Hematopoietic multipotent progenitor cell treated with erythropoietin and hydrocortisone succinate and interleukin-3 and kit ligand, for 6 days (in vitro differentiated cells): ENCODE measurements around the gene SACS.
"Not testable (repeated sequence)": the region's sequence is repeated elsewhere in the genome, so short reads cannot be mapped to it uniquely, and the experiment has no call there.

Experiments
- DNase-seq: peaks from one replicate; pipeline ENCODE4 v3.0.0-alpha.2; 2015

SACS gene

GRCh38 chr13:23350009-23350408 lies 83.5 kb downstream of the SACS start:
- DNase-seq, result no peak

- no peak for DNase-seq
These were observed 84.2 kb downstream of the SACS start for GRCh38 chr13:23349161-23349897.

DNA sequence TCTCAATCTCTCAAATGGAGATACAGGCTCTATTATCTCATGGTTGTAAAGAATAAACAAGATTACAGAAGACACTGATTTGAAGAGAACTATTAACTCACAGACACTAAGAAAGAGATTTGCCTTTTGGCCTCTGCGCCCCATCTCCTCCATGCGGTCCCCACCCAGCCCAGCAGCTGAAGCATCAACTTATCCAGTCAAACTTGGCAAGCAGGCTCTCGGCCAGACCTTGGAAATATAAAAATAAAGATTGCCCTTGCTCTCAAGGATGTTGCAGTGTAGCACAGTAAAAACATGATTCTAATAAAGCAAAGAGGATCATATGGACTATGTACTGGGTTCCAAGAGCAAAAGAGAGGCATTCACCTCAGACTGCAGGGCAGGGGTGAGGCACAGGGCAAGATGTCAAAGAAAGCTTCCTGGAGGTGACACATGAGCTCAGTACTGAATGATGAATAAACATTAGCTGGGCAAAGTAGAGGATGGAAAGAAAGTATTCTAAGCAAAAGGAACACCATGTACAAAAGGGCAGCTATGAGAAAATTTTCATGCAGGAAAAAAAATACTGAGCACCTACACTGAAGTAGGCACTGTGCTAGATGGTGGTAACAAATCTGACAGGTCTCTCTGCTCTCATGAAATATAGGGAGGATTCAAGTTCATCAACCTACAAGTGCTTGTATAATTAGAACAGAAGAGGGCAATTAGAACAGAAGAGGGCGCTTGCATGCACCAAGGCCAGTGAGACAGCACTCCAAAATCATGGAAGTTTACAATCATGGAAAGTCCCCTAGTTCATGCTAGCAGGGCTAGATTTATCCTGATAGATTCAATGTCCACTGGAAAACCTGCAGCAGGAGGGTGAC lies 85.0 kb downstream of the SACS start:
- DNase-seq, result no peak

DNA sequence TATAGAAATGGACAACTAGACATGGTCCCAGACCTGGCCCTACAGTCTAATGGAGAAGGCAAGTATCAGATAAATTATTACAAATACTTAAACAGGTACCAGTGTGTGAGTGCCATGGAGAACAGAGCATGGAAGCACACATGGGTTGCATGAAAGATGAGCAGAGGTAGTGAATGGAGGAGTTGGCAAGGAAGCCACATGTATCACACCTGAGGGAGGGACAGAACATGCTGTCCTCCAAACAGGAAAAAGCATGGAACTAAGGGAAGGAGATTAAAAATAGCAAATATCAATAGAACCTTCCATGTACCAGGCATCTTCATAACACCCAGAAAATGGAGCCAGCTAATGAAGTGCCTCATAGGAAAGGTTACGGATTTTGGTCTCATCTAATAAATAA lies 85.9 kb downstream of the SACS start:
- DNase-seq, result no peak

GRCh38 chr13:23344931-23345595 lies 88.4 kb downstream of the SACS start:
- DNase-seq, result no peak

- no peak for DNase-seq
These were observed 94.3 kb downstream of the SACS start for GRCh38 chr13:23339225-23339624.

DNA sequence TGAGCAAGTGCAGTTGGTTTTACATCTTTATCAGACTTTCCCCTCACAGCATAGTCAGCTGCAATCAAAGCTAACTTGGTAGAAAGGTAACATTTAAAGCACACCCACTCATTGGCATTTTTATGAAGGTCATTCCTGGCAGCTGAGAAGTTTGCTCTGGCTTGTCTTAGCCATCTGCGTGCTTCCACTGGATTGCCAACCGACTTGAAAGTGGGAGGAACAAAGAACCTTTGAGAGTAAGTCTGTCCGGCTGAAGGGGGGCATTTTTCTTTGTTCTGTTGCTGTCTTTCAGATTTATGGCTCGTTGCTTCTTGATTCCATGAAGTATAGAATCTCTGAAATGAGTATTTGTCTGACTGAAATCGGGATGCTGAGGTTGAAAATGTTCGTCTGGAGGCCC lies 103.1 kb downstream of the SACS start:
- no peak for DNase-seq

- DNase-seq, result no peak
These were observed 108.3 kb downstream of the SACS start for GRCh38 chr13:23325191-23325590.

GRCh38 chr13:23323946-23324709 lies 109.4 kb downstream of the SACS start:
- DNase-seq, result no peak

DNA sequence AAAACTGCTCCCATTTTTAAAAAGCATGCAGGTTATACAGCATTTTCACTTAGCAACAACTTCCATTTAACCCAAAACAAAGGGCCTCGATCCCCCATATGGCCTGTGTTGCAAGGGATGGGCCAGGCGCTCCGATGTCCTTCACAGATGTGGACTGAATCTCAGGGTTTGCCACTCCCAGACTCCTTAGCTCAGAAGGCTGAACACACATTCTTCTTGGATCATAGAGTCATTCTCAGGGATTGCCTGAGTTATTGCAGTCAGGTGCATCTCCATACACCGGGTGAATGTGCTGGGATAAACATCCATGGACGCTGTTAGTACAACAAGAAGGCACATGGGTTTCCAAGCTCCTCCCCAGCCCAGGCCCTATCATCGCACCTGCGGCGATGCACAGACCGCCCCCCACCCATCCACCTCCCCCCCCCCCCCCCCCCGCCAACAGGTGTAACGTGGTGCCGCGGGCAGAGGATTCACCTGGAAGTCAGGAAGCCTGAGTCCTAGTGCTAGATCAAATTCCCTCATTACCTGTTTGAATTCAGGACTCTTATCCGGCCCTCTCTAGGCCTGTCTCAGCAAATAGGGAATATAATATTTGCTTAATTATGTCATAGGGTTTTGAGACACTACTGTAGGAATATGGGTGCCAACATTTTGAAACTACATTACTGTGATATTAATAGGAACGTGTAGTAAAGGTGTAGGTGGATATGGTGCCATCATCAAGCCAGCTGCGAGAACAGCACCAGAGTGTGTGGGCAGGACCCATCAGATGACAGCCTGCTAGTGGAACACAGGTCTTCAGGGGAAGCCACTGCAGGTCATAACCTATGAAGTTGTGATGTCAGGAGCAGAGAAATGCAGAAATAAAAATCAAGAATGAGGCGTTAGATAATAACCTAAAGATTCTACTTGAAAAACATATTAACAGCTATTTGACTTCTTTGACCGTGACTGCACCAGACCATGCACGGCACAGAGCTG lies 110.9 kb downstream of the SACS start:
- DNase-seq, result no peak

DNA sequence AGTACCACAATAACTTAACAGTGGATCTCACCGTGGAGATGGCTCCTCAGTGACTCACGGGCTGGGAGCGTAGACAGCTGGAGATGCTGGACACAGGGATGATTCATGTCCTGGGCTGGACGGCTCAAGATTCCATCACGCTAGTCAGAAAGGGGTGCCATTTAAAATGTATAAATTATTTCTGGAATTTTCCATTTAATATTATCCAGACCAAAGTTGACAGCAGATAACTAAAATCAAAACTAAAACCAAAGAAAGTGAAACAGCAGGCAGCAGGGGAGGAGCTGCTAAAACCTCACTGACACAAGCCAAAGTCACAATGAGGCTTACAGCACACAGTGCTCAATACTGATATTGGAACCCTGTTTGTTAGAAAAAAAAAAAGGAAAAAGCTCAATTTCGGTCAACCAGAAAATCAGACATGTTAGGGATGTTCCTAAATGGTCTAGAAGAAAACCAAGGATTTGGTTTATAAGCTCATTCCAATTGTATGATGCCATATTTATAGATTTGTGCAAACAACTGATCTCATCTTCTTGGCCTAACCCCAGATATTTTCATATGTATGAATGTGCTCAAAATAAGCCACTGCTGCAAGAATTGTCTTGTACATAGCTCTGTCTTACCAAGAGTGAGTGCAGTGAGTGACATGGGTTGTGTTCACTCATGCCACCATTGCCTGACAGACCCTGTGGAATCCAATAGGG lies 111.8 kb downstream of the SACS start:
- no peak for DNase-seq

- no peak for DNase-seq
These were observed 112.5 kb downstream of the SACS start for GRCh38 chr13:23320926-23321534.

- no peak for DNase-seq
These were observed 113.6 kb downstream of the SACS start for GRCh38 chr13:23319883-23320224.

GRCh38 chr13:23314837-23315236 lies 118.7 kb downstream of the SACS start:
- DNase-seq, result not testable (repeated sequence)

DNA sequence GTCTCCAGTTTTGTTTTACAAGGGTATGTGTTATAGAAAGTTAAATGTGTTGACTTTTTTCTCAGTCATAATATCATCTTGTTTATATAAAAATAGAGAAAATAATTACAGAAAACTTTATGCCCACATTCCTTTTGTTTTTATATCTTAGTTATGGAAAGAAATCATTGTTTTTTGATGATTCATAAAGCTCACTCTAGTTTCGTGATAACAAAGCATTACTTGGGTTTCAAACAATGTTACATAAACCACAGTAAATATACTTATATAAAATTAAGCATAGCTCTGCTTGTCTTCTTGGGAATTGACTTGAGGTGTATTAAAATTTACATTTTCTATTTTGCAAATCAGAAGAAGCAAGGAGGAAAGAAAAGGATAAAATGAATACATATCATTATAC lies 140.9 kb downstream of the SACS start:
- no peak for DNase-seq

GRCh38 chr13:23289917-23290357 lies 143.6 kb downstream of the SACS start:
- DNase-seq, result peak; percentile 9

DNA sequence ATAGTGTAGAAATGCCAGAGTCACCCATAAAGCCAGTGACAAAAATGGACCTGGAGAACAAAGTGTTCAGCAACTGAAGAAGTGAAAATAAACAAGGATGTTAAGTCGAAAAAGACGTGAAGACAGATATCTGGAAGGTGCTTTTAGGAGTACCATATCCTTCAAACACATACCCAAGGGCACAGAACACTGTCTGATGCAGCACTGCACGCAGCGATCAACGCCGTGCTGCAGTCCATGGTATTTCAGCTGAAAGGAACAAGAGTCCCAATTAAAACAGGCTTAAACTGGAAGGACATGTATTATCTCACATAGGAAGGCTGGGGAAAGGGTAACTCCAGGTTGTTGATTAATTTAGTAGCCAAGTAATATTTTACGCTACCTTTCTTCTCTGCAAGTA lies 144.5 kb downstream of the SACS start:
- no peak for DNase-seq

GRCh38 chr13:23288564-23288963 lies 144.9 kb downstream of the SACS start:
- no peak for DNase-seq

- DNase-seq, result peak; percentile 1
These were observed 154.2 kb downstream of the SACS start for GRCh38 chr13:23279321-23279720.
